Osteoblast (primary cell): ENCODE results near the gene NUDT14. TPM values are rescaled to one million over a fixed set of nuclear protein-coding genes. Genes with fewer than 3 reads are reported as not detected.
A peak's percentile ranks its signal among the peaks of the same experiment; 100 is the strongest.

Experiments
- DNase-seq: peaks from one replicate; pipeline ENCODE4 v3.0.0; 2011; ENCODE audit warnings: low spot score, mixed read lengths; ENCODE audit not compliant: insufficient read length; ENCODE audit errors: missing footprints
- H2AFZ ChIP-seq: 2 replicates; pipeline ENCODE4 v1.6.0; 2011; ENCODE audit warnings: mild to moderate bottlenecking, low read length
- H3K27ac ChIP-seq: 2 replicates; pipeline ENCODE4 v1.5.1; 2011; ENCODE audit warnings: mild to moderate bottlenecking, low read depth, low read length, moderate library complexity
- H3K27me3 ChIP-seq: 2 replicates; pipeline ENCODE4 v1.6.0; 2012; ENCODE audit warnings: mild to moderate bottlenecking, control low read depth, inconsistent platforms, low read length, moderate library complexity; ENCODE audit not compliant: insufficient read depth
- H3K36me3 ChIP-seq: 2 replicates; pipeline ENCODE4 v1.5.1; 2011; ENCODE audit warnings: mild to moderate bottlenecking, low read length, control low read depth, moderate library complexity; ENCODE audit not compliant: insufficient read depth
- H3K4me1 ChIP-seq: 2 replicates; pipeline ENCODE4 v1.5.1; 2011; ENCODE audit warnings: mild to moderate bottlenecking, low read length, control low read depth, moderate library complexity; ENCODE audit not compliant: insufficient read depth
- H3K4me2 ChIP-seq: 2 replicates; pipeline ENCODE4 v1.6.0; 2011; ENCODE audit warnings: mild to moderate bottlenecking, low read length; ENCODE audit not compliant: insufficient read depth
- H3K4me3 ChIP-seq: fragments of 200-600 bp; sonication (generic); 3 replicates; pipeline ENCODE4 v1.5.1; 2012; ENCODE audit warnings: mild to moderate bottlenecking, low read length, inconsistent platforms; ENCODE audit not compliant: insufficient read depth
- H3K79me2 ChIP-seq: 2 replicates; pipeline ENCODE4 v1.6.0; 2012; ENCODE audit warnings: mild to moderate bottlenecking, low read length, control low read depth, inconsistent platforms; ENCODE audit not compliant: insufficient read depth
- H3K9me3 ChIP-seq: 2 replicates; pipeline ENCODE4 v1.5.1; 2011; ENCODE audit warnings: low read depth, low read length, control low read depth
- H4K20me1 ChIP-seq: 2 replicates; pipeline ENCODE4 v1.6.0; 2012; ENCODE audit warnings: mild to moderate bottlenecking, low read length, control low read depth; ENCODE audit not compliant: insufficient read depth
- total RNA-seq: library from RNA; depleted of rRNA; stranded (reverse); fragments of >200 nt; gene quantifications from 2 replicates; pipeline ENCODE4 v1.2.3, GENCODE V29; 2012
- TF ChIP-seq, protein P1 (sequence below): IDR thresholded peaks from 2 replicates; pipeline ENCODE4 v1.5.1; 2011; ENCODE audit warnings: mild to moderate bottlenecking, low read depth, low read length, moderate library complexity; ENCODE audit errors: extremely low read depth

The NUDT14 gene
- total RNA-seq, 1 donor = 15.9 TPM

DNA sequence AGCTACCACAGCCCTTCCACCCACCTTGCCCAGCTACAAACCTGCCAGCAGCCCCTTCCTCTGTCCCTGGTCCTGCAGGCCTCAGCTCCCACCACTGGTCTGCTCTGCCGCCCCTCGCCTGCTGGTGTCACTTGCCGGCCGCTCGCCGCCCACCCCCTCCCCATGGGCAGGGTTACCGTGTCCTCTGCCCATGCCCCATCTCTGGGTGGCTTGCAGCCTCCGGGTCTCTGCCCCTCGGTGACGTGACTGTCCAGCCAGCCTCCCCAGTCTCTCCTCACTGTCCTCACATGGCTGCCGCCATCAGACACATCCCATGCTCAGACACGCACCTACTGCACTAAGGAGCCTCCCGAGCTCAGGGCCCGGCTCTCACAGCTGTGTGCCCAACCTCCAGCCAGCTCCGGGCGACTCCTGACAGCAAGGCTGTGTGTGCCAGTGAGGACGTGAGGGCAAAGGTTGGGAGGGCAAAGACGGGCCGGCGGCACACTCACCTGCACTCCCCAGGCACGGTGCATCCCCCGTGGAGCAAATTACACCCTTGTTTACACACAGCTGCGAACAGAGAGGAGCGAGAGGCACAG is 26.0 kb downstream of the NUDT14 start:
- Histone ChIP-seq H4K20me1 (no peaks in the 10 kb centered on the region), H3K4me1 (no peaks in the 10 kb centered on the region), H3K79me2 (no peaks in the 10 kb centered on the region), H3K27me3 (no peaks in the 10 kb centered on the region), H3K4me2 (no peak overlapping the region), H3K9me3 (no peaks in the 10 kb centered on the region), H3K36me3 (no peaks in the 10 kb centered on the region), H2AFZ (no peak overlapping the region), H3K4me3 (no peak overlapping the region), H3K27ac (no peak overlapping the region)
- TF ChIP-seq, protein P1, sequence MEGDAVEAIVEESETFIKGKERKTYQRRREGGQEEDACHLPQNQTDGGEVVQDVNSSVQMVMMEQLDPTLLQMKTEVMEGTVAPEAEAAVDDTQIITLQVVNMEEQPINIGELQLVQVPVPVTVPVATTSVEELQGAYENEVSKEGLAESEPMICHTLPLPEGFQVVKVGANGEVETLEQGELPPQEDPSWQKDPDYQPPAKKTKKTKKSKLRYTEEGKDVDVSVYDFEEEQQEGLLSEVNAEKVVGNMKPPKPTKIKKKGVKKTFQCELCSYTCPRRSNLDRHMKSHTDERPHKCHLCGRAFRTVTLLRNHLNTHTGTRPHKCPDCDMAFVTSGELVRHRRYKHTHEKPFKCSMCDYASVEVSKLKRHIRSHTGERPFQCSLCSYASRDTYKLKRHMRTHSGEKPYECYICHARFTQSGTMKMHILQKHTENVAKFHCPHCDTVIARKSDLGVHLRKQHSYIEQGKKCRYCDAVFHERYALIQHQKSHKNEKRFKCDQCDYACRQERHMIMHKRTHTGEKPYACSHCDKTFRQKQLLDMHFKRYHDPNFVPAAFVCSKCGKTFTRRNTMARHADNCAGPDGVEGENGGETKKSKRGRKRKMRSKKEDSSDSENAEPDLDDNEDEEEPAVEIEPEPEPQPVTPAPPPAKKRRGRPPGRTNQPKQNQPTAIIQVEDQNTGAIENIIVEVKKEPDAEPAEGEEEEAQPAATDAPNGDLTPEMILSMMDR = no peak
- DNase-seq = peak; percentile 89

DNA sequence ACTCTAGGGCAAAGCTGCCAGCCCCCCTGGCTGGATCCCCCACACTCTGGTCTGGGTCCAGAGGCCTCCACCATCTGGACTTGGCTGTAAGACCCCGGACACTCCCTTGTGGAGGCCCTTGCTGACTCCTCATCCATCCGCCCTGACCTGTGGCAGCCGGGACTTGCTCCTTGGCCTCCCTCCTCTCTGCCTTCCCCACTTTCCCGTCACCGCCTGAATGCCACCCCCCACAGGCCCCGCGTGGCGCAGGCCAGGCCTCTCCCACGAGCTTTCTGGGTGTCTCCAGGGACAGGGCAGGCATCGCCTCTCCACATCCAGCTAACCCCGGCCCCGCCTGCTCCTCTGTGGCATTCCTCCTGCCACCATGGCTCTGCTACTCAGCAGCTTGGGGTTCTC is 26.6 kb downstream of the NUDT14 start:
- TF ChIP-seq, protein P1 = no peak
- no peak overlapping the region for H3K27ac ChIP-seq
- H2AFZ ChIP-seq = no peak overlapping the region
- no peaks in the 10 kb centered on the region for H3K27me3 ChIP-seq
- H3K4me2 ChIP-seq = no peak overlapping the region
- H3K4me3 ChIP-seq = no peak overlapping the region
- no peaks in the 10 kb centered on the region for H3K4me1 ChIP-seq
- peak; percentile 94 for DNase-seq
- no peaks in the 10 kb centered on the region for H4K20me1 ChIP-seq
- no peaks in the 10 kb centered on the region for H3K9me3 ChIP-seq
- no peaks in the 10 kb centered on the region for H3K36me3 ChIP-seq
- H3K79me2 ChIP-seq = no peaks in the 10 kb centered on the region

DNA sequence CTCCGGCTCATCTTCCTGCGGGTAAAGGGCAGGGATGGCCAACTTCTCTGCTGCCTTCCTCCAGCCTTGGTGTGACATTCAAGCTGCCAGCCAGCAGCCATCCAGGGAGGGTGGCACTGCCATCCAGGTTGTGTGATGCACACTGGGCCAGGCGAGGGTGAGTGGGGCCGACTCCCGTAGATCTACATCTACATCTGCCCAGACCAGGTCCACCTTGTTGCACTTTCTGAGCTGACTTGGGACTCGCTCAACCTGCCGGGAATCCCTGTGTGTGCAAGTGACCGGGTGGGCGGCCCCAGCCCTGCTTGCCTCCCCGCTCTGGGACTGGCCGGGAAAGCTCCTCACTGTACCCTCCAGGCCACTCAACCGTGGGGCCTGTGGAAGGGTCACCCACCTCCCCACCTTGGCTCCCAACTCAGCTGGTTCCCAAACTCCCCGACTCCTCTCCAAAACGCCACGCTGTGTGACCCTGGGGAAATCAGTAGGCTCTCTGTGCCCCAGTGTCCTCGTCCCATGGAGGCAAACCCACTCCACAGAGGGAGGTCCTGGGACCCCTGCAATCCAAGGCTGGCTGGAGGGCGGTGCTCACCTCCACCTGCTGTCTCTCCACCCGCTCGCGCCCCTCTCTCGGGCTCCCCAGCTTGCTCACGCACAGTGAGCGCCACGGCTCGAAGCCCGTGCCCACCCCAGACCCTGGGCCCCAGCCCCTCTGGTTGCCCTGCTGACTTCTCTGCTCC is 27.2 kb downstream of the NUDT14 start:
- H3K9me3 ChIP-seq = no peaks in the 10 kb centered on the region
- H4K20me1 ChIP-seq = no peaks in the 10 kb centered on the region
- DNase-seq = no peak
- no peak overlapping the region for H3K4me3 ChIP-seq
- no peak overlapping the region for H3K27ac ChIP-seq
- H3K4me2 ChIP-seq = no peak overlapping the region
- no peaks in the 10 kb centered on the region for H3K79me2 ChIP-seq
- no peaks in the 10 kb centered on the region for H3K4me1 ChIP-seq
- no peaks in the 10 kb centered on the region for H3K36me3 ChIP-seq
- TF ChIP-seq, protein P1 = no peak
- no peak overlapping the region for H2AFZ ChIP-seq
- H3K27me3 ChIP-seq = no peaks in the 10 kb centered on the region

DNA sequence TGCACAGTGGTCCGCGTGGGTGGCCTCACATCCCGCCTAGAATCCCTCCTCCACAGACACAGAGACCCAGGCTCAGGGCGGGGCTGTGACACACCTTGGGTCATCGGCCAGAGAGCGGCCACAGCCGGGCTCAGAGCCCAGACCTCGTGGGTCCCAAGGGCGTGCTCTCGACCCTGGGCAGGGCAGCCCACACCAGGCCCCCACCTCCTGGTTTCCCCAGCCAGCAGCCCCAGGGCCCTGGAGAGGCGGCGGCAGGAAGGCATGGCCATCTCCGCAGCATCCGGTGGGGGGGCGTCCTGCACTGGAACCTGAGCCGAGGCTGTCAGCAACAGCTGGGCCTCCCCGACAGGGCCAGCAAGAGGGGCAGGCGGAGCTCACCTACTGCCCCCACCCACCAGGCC is 27.8 kb downstream of the NUDT14 start:
- Histone ChIP-seq H3K36me3 (no peaks in the 10 kb centered on the region), H4K20me1 (no peaks in the 10 kb centered on the region), H3K4me2 (no peak overlapping the region), H2AFZ (no peak overlapping the region), H3K4me3 (no peak overlapping the region), H3K27ac (no peak overlapping the region), H3K79me2 (no peaks in the 10 kb centered on the region), H3K4me1 (no peaks in the 10 kb centered on the region), H3K9me3 (no peaks in the 10 kb centered on the region), H3K27me3 (no peaks in the 10 kb centered on the region)
- TF ChIP-seq, protein P1 = no peak
- DNase-seq = peak; percentile 92
